Measurements from ENCODE around the gene GNRH2. TPM values are rescaled to one million over a fixed set of nuclear protein-coding genes. Genes with fewer than 3 reads are reported as not detected.

GNRH2 gene
- total and polyA plus RNA-seq, 12 donors: 0.47 TPM; not detected in 11

GRCh38 chr20:3038454-3038853, 5.0 kb upstream of the GNRH2 start:
- Histone ChIP-seq H3K27ac (no peak overlapping the region), H3K9me3 (no peaks in the 10 kb centered on the region), H3K36me3 (peaks cover 5 to 74% (median 45%) of the 10 kb centered on the region in 9 donors), H3K4me1 (peaks cover 3 to 20% (median 12%) of the 10 kb centered on the region in 9 donors), H3K27me3 (no peaks in the 10 kb centered on the region), H3K4me3 (no peak overlapping the region)
- DNase-seq (no peak), ATAC-seq (no peak)
- intact Hi-C loops (cut with DNase I): no loop called here
- 84 to 85% methylated on average over 5 of the region's 5 CpGs for WGBS, 2 donors
- no peak for TF ChIP-seq CTCF (IDR thresholded peaks at IDR 0.05)

- DNase-seq (no peak), ATAC-seq (no peak)
- intact Hi-C loops (cut with DNase I): no loop called here
- no peak for TF ChIP-seq CTCF (IDR thresholded peaks at IDR 0.05)
- Histone ChIP-seq H3K9me3 (no peaks in the 10 kb centered on the region), H3K36me3 (peaks cover 5 to 65% (median 45%) of the 10 kb centered on the region in 9 donors), H3K27ac (no peak overlapping the region), H3K27me3 (no peaks in the 10 kb centered on the region), H3K4me1 (peaks cover 3 to 21% (median 12%) of the 10 kb centered on the region in 9 donors), H3K4me3 (no peak overlapping the region)
- 79 to 81% methylated on average over 4 of the region's 4 CpGs for WGBS, 2 donors
Measured at GRCh38 chr20:3039426-3039825, 4.0 kb upstream of the GNRH2 start.

- Histone ChIP-seq H3K36me3 (peaks cover 5 to 58% (median 41%) of the 10 kb centered on the region in 9 donors), H3K27ac (no peak overlapping the region), H3K4me1 (peaks cover 3 to 27% (median 16%) of the 10 kb centered on the region in 9 donors), H3K4me3 (no peak overlapping the region), H3K9me3 (no peaks in the 10 kb centered on the region), H3K27me3 (no peaks in the 10 kb centered on the region)
- ATAC-seq (no peak), DNase-seq (no peak)
- intact Hi-C loops (cut with DNase I): no loop called here
- WGBS, 2 donors: 92 to 95% methylated on average over 8 of the region's 8 CpGs
- TF ChIP-seq CTCF (IDR thresholded peaks at IDR 0.05): no peak
Measured at GRCh38 chr20:3040086-3040485, 3.3 kb upstream of the GNRH2 start.

GRCh38 chr20:3041854-3042409, 1.5 kb upstream of the GNRH2 start:
- H3K9me3 ChIP-seq: no peaks in the 10 kb centered on the region
- no peaks in the 10 kb centered on the region for H3K27me3 ChIP-seq
- no peak for DNase-seq
- peak overlapping the region in 2 of 10 donors; percentile 7 to 11 for H3K4me3 ChIP-seq
- no peak for ATAC-seq
- intact Hi-C loops (cut with DNase I): no loop called here
- WGBS, 2 donors: 52 to 54% methylated on average over 10 of the region's 10 CpGs
- H3K36me3 ChIP-seq: peaks cover 2 to 40% (median 23%) of the 10 kb centered on the region in 9 donors
- H3K4me1 ChIP-seq: peaks cover 6 to 36% (median 25%) of the 10 kb centered on the region in 9 donors
- peak overlapping the region in 9 of 10 donors; percentile 24 to 74 (median 58) for H3K27ac ChIP-seq
- TF ChIP-seq CTCF (IDR thresholded peaks at IDR 0.05): no peak

All from heart right ventricle (tissue), 16 donors.